GM23338 (cell line): ENCODE data around the gene SP2. TPM values are rescaled to one million over a fixed set of nuclear protein-coding genes. Genes with fewer than 3 reads are reported as not detected.

Experiments used
- ATAC-seq: fragments of 200-7000 bp; cut with Tn5 transposase; 3 replicates; pipeline ENCODE4 v1.9.1; 2020
- DNase-seq: peaks from one replicate; pipeline ENCODE4 v3.0.0-alpha.2; 2015; ENCODE audit warnings: low spot score
- H2AFZ ChIP-seq: fragments of 200-600 bp; sonication (generic); 2 replicates; pipeline ENCODE4 v1.8.0; 2016; ENCODE audit warnings: antibody characterized with exemption, mild to moderate bottlenecking, moderate library complexity
- H3F3A ChIP-seq: fragments of 200-600 bp; sonication (generic); replicated peaks from 2 replicates; pipeline ENCODE4 v1.8.0; 2017; ENCODE audit warnings: antibody characterized with exemption, mixed run types, low read depth
- H3K27ac ChIP-seq: fragments of 200-600 bp; sonication (generic); 2 replicates; pipeline ENCODE4 v1.6.1; 2016; ENCODE audit warnings: low read depth
- H3K27me3 ChIP-seq: fragments of 200-600 bp; sonication (generic); 2 replicates; pipeline ENCODE4 v1.8.0; 2016; ENCODE audit warnings: mild to moderate bottlenecking, mixed run types, moderate library complexity; ENCODE audit not compliant: insufficient read depth
- H3K36me3 ChIP-seq: fragments of 200-600 bp; sonication (generic); 2 replicates; pipeline ENCODE4 v1.8.0; 2016; ENCODE audit warnings: mild to moderate bottlenecking; ENCODE audit not compliant: insufficient read depth
- H3K4me1 ChIP-seq: fragments of 200-600 bp; sonication (generic); 2 replicates; pipeline ENCODE4 v1.8.0; 2016; ENCODE audit warnings: mild to moderate bottlenecking, moderate library complexity; ENCODE audit not compliant: insufficient read depth
- H3K4me2 ChIP-seq: fragments of 200-600 bp; sonication (generic); 2 replicates; pipeline ENCODE4 v1.7.1; 2017; ENCODE audit warnings: mixed run types
- H3K4me3 ChIP-seq: fragments of 200-600 bp; sonication (generic); 2 replicates; pipeline ENCODE4 v1.6.1; 2016; ENCODE audit warnings: mixed run types
- H3K79me2 ChIP-seq: fragments of 200-600 bp; sonication (generic); replicated peaks from 2 replicates; pipeline ENCODE4 v1.8.0; 2017; ENCODE audit warnings: mild to moderate bottlenecking; ENCODE audit not compliant: insufficient read depth
- H3K9me2 ChIP-seq: fragments of 200-600 bp; sonication (generic); 2 replicates; pipeline ENCODE4 v1.8.0; 2017; ENCODE audit not compliant: insufficient read depth
- H4K20me1 ChIP-seq: fragments of 200-600 bp; sonication (generic); replicated peaks from 2 replicates; pipeline ENCODE4 v1.8.0; 2017; ENCODE audit warnings: mild to moderate bottlenecking; ENCODE audit not compliant: insufficient read depth
- H3K27ac Mint-ChIP-seq: 2 replicates; pipeline ENCODE4 v1.8.0; 2020; ENCODE audit warnings: inconsistent platforms, mild to moderate bottlenecking, moderate library complexity, mixed read lengths
- H3K27me3 Mint-ChIP-seq: 3 replicates; pipeline ENCODE4 v1.8.0; 2022; ENCODE audit warnings: low read depth, mild to moderate bottlenecking, moderate library complexity, mixed read lengths, inconsistent platforms; ENCODE audit not compliant: insufficient read depth, poor library complexity
- H3K36me3 Mint-ChIP-seq: 3 replicates; pipeline ENCODE4 v1.8.0; 2021; ENCODE audit warnings: low read depth, mild to moderate bottlenecking, inconsistent platforms, moderate library complexity, mixed read lengths
- H3K4me1 Mint-ChIP-seq: 3 replicates; pipeline ENCODE4 v1.8.0; 2020; ENCODE audit warnings: mild to moderate bottlenecking, inconsistent platforms, mixed read lengths
- H3K4me3 Mint-ChIP-seq: 3 replicates; pipeline ENCODE4 v1.8.0; 2021; ENCODE audit warnings: moderate library complexity, mild to moderate bottlenecking, inconsistent platforms, mixed read lengths
- H3K9me3 Mint-ChIP-seq: 3 replicates; pipeline ENCODE4 v1.8.0; 2020; ENCODE audit warnings: moderate library complexity, mild to moderate bottlenecking, inconsistent platforms, mixed read lengths
- CREB1 ChIP-seq: fragments of 250-450 bp; sonication (Bioruptor Pico); IDR thresholded peaks from 2 replicates; pipeline ENCODE4 v1.5.0; 2020; ENCODE audit warnings: low read depth, mild to moderate bottlenecking, moderate library complexity
- CTCF ChIP-seq, 2 experiments: fragments of 200-600 bp in 1 of 2; sonication (generic) in 1 of 2; conservative IDR thresholded peaks; 2 replicates each; pipeline versions ENCODE4 v1.5.1 to v1.6.1; 2016 to 2017; ENCODE audit warnings: antibody characterized with exemption in 2 of 2, low read depth in 2 of 2, mild to moderate bottlenecking in 2 of 2, moderate library complexity in 1 of 2
- ETS1 ChIP-seq: IDR thresholded peaks from 2 replicates; pipeline ENCODE4 v1.6.1; 2016; ENCODE audit warnings: antibody characterized with exemption
- NANOG ChIP-seq: IDR thresholded peaks from 2 replicates; pipeline ENCODE4 v1.6.1; 2016; ENCODE audit warnings: antibody characterized with exemption, borderline replicate concordance
- POLR2AphosphoS5 ChIP-seq: IDR thresholded peaks from 2 replicates; pipeline ENCODE4 v1.6.1; 2016; ENCODE audit warnings: antibody characterized with exemption, low read depth
- ZNF331 ChIP-seq: fragments of 250-450 bp; sonication (Bioruptor Pico); IDR thresholded peaks from 2 replicates; pipeline ENCODE4 v1.5.0; 2020; ENCODE audit warnings: low read depth, mild to moderate bottlenecking, moderate library complexity
- ZNF462 ChIP-seq: fragments of 250-450 bp; sonication (Bioruptor Pico); IDR thresholded peaks from 2 replicates; pipeline ENCODE4 v1.5.0; 2020; ENCODE audit warnings: mild to moderate bottlenecking, moderate library complexity
- polyA plus RNA-seq: library from polyadenylated mRNA; unstranded; fragments of >200 nt; fragmentation: Nextera tagmentation; extraction: Ambion mirVana; gene quantifications from 2 replicates; pipeline ENCODE4 v1.2.1, GENCODE V29; 2016
- total RNA-seq: library from RNA; depleted of rRNA; stranded (reverse); fragments of >200 nt; shearing (Covaris generic); gene quantifications from 2 replicates; pipeline ENCODE4 v1.2.3, GENCODE V29; 2014

The SP2 gene
- total and polyA plus RNA-seq, 2 experiments from 2014 or later: 6.0 to 12.9 TPM

GRCh38 chr17:47973541-47973940 lies 77.5 kb downstream of the SP2 start:
- Histone ChIP-seq H3K27me3 (no peaks in the 10 kb centered on the region), H3K4me1 (peaks cover 11% of the 10 kb centered on the region), H3F3A (peaks cover 3% of the 10 kb centered on the region; the same call in 1 of the 2 replicates), H2AFZ (no peak overlapping the region), H3K9me2 (no peaks in the 10 kb centered on the region), H3K4me3 (no peak overlapping the region), H3K79me2 (0 out of 2 replicates have a peak, but pooled peaks cover 7% of the 10 kb centered on the region), H3K4me2 (no peak overlapping the region), H3K36me3 (no peaks in the 10 kb centered on the region), H4K20me1 (peaks cover under 1% of the 10 kb centered on the region), H3K27ac (no peak overlapping the region)
- Mint-ChIP-seq H3K36me3 (peaks cover 50% of the 10 kb centered on the region), H3K27ac (no peak overlapping the region), H3K27me3 (peaks cover 13% of the 10 kb centered on the region), H3K4me1 (peaks cover 4% of the 10 kb centered on the region), H3K9me3 (no peaks in the 10 kb centered on the region), H3K4me3 (no peak overlapping the region)
- TF ChIP-seq ZNF462 (CRISPR knock-in tag): no peak
- TF ChIP-seq CREB1: no peak
- TF ChIP-seq ZNF331 (CRISPR knock-in tag): no peak
- TF ChIP-seq POLR2AphosphoS5: no peak
- no peak for TF ChIP-seq NANOG
- TF ChIP-seq CTCF (conservative IDR thresholded peaks at IDR 0.05; ENCODE audit: low read depth in 2 of 2): no peak
- TF ChIP-seq ETS1: no peak
- ATAC-seq (no peak), DNase-seq (no peak)
